Eye (tissue), 1 donor: ENCODE results near the gene RPS14.
"Not testable (repeated sequence)": the region's sequence is repeated elsewhere in the genome, so short reads cannot be mapped to it uniquely, and the experiment has no call there.

Experiments
- DNase-seq: peaks from one replicate; pipeline ENCODE4 v3.0.0-alpha.2; 2015

The RPS14 gene

GRCh38 chr5:150479416-150479815 lies 29.9 kb upstream of the RPS14 start:
- no peak for DNase-seq

- not testable (repeated sequence) for DNase-seq
Observed at GRCh38 chr5:150476568-150476967, 27.0 kb upstream of the RPS14 start.

GRCh38 chr5:150473673-150474358 lies 24.3 kb upstream of the RPS14 start:
- no peak for DNase-seq

- DNase-seq = no peak
Observed at GRCh38 chr5:150469718-150470469, 20.4 kb upstream of the RPS14 start.

- DNase-seq = no peak
Observed at GRCh38 chr5:150468206-150468605, 18.7 kb upstream of the RPS14 start.

- DNase-seq = no peak
Observed at GRCh38 chr5:150465927-150466326, 16.4 kb upstream of the RPS14 start.

GRCh38 chr5:150464554-150465012 lies 15.0 kb upstream of the RPS14 start:
- no peak for DNase-seq

GRCh38 chr5:150461231-150461630 lies 11.7 kb upstream of the RPS14 start:
- peak; percentile 23 for DNase-seq

- DNase-seq = no peak
Observed at GRCh38 chr5:150460781-150461180, 11.2 kb upstream of the RPS14 start.

- peak; percentile 90 for DNase-seq
Observed at GRCh38 chr5:150458802-150459557, 9.4 kb upstream of the RPS14 start.

- DNase-seq = no peak
Observed at GRCh38 chr5:150457562-150458240, 8.2 kb upstream of the RPS14 start.

- no peak for DNase-seq
Observed at GRCh38 chr5:150457121-150457520, 7.6 kb upstream of the RPS14 start.

GRCh38 chr5:150454492-150455229 lies 5.1 kb upstream of the RPS14 start:
- DNase-seq = no peak

- DNase-seq = not testable (repeated sequence)
Observed at GRCh38 chr5:150454027-150454426, 4.5 kb upstream of the RPS14 start.

GRCh38 chr5:150452914-150453313 lies 3.4 kb upstream of the RPS14 start:
- DNase-seq = no peak

- DNase-seq = no peak
Observed at GRCh38 chr5:150451594-150451993, 2.1 kb upstream of the RPS14 start.

- no peak for DNase-seq
Observed at GRCh38 chr5:150448952-150449516, 505 bp downstream of the RPS14 start.

GRCh38 chr5:150448334-150448733 lies 1.2 kb downstream of the RPS14 start:
- DNase-seq = no peak

- DNase-seq = no peak
Observed at GRCh38 chr5:150447188-150447587, 2.4 kb downstream of the RPS14 start.

- DNase-seq = no peak
Observed at GRCh38 chr5:150446583-150446982, 3.0 kb downstream of the RPS14 start.

- DNase-seq = no peak
Observed at GRCh38 chr5:150446088-150446487, 3.5 kb downstream of the RPS14 start.

GRCh38 chr5:150444770-150445169 lies 4.8 kb downstream of the RPS14 start:
- no peak for DNase-seq
